Left renal cortex interstitium (tissue), 4 donors: Measurements from ENCODE around the gene C1QTNF6. TPM values are rescaled to one million over a fixed set of nuclear protein-coding genes. Genes with fewer than 3 reads are reported as not detected.
"Not testable (repeated sequence)": the region's sequence is repeated elsewhere in the genome, so short reads cannot be mapped to it uniquely, and the experiment has no call there.

Experiments used
- DNase-seq, 4 donors: peaks; one replicate each; pipeline ENCODE4 v3.0.0-alpha.2; 2013; ENCODE audit warnings: low read depth in 4 of 4, low spot score in 2 of 4, missing footprints in 1 of 4
- polyA plus RNA-seq, 4 donors: library from polyadenylated mRNA; unstranded; fragments of 120-200 nt; gene quantifications; one replicate each; pipeline ENCODE4 v1.2.1, GENCODE V29; 2013; ENCODE audit not compliant: insufficient read length in 4 of 4

Gene C1QTNF6
- polyA plus RNA-seq, result 10 to 100 TPM; 29.1 to 36.9 (median 32.3) TPM

- DNase-seq, result peak in 3 of 4 donors; percentile 79 to 83 (median 82)
These were observed at the start of gene C1QTNF6 for GRCh38 chr22:37187891-37188761. Gene C1QTNF6 (minus strand): TSS chr22:37188247. CDS start chr22:37188213, 34 bp downstream.

GRCh38 chr22:37235897-37236607 lies 48.0 kb upstream of the C1QTNF6 start:
- no peak for DNase-seq

GRCh38 chr22:37234736-37235711 lies 47.0 kb upstream of the C1QTNF6 start:
- DNase-seq, result no peak

GRCh38 chr22:37233751-37234631 lies 45.9 kb upstream of the C1QTNF6 start:
- DNase-seq, result no peak

- not testable (repeated sequence) for DNase-seq
These were observed 45.3 kb upstream of the C1QTNF6 start for GRCh38 chr22:37233371-37233750.

GRCh38 chr22:37232140-37232998 lies 44.3 kb upstream of the C1QTNF6 start:
- DNase-seq, result no peak

GRCh38 chr22:37231406-37232139 lies 43.5 kb upstream of the C1QTNF6 start:
- DNase-seq, result no peak

GRCh38 chr22:37230673-37231405 lies 42.8 kb upstream of the C1QTNF6 start:
- DNase-seq, result no peak

- DNase-seq, result no peak
These were observed 42.0 kb upstream of the C1QTNF6 start for GRCh38 chr22:37229805-37230672.

- no peak for DNase-seq
These were observed 41.2 kb upstream of the C1QTNF6 start for GRCh38 chr22:37229012-37229804.

GRCh38 chr22:37228106-37229011 lies 40.3 kb upstream of the C1QTNF6 start:
- DNase-seq, result no peak

GRCh38 chr22:37226514-37226913 lies 38.5 kb upstream of the C1QTNF6 start:
- DNase-seq, result no peak

GRCh38 chr22:37226087-37226486 lies 38.0 kb upstream of the C1QTNF6 start:
- no peak for DNase-seq

GRCh38 chr22:37225481-37225880 lies 37.4 kb upstream of the C1QTNF6 start:
- no peak for DNase-seq
